GM10266 (cell line): ENCODE measurements around the gene CMTM7.

ENCODE experiments used
- DNase-seq: peaks from one replicate; pipeline ENCODE4 v3.0.0; 2012; ENCODE audit errors: extremely low spot score
- CTCF ChIP-seq: IDR thresholded peaks from 2 replicates; pipeline ENCODE4 v1.5.1; 2012; ENCODE audit warnings: mild to moderate bottlenecking, low read depth; ENCODE audit not compliant: control insufficient read depth, insufficient read depth; ENCODE audit errors: missing control alignments

CMTM7 gene

GRCh38 chr3:32405155-32405554 lies 13.5 kb downstream of the CMTM7 start:
- TF ChIP-seq CTCF, result no peak
- DNase-seq, result no peak

GRCh38 chr3:32405711-32406323 lies 14.2 kb downstream of the CMTM7 start:
- TF ChIP-seq CTCF, result no peak
- DNase-seq, result no peak

- no peak for DNase-seq
These were observed 15.1 kb downstream of the CMTM7 start for GRCh38 chr3:32406486-32407408.

GRCh38 chr3:32410367-32411246 lies 19.0 kb downstream of the CMTM7 start:
- DNase-seq, result no peak

More at GRCh38 chr3:32406486-32407408, 15.1 kb downstream of the CMTM7 start:
- TF ChIP-seq CTCF, result no peak

GRCh38 chr3:32411442-32411841 lies 19.8 kb downstream of the CMTM7 start:
- no peak for DNase-seq
- TF ChIP-seq CTCF, result no peak

More at GRCh38 chr3:32410367-32411246, 19.0 kb downstream of the CMTM7 start:
- no peak for TF ChIP-seq CTCF

- no peak for TF ChIP-seq CTCF
- DNase-seq, result no peak
These were observed 21.2 kb downstream of the CMTM7 start for GRCh38 chr3:32412887-32413286.
